Cardiac muscle cell (in vitro differentiated cells and primary cell): ENCODE data around the gene AARS2. TPM values are rescaled to one million over a fixed set of nuclear protein-coding genes. Genes with fewer than 3 reads are reported as not detected.
"Not testable (repeated sequence)": the region's sequence is repeated elsewhere in the genome, so short reads cannot be mapped to it uniquely, and the experiment has no call there.

ENCODE experiments used
- DNase-seq, 2 donors: peaks; one replicate each; pipeline versions ENCODE4 v3.0.0 to v3.0.0-alpha.2; 2010 to 2017; ENCODE audit warnings: low read depth in 1 of 2, low spot score in 1 of 2
- H3K27ac ChIP-seq: fragments of 200-600 bp; sonication (generic); 2 replicates; pipeline ENCODE4 v1.5.1; 2016
- H3K27me3 ChIP-seq: fragments of 200-600 bp; sonication (generic); 2 replicates; pipeline ENCODE4 v1.6.0; 2016; ENCODE audit warnings: control low read depth
- H3K36me3 ChIP-seq: fragments of 200-600 bp; sonication (generic); 2 replicates; pipeline ENCODE4 v1.5.1; 2016; ENCODE audit warnings: control low read depth
- H3K4me1 ChIP-seq: fragments of 200-600 bp; sonication (generic); 2 replicates; pipeline ENCODE4 v1.8.1; 2017; ENCODE audit warnings: low read depth, mild to moderate bottlenecking, mixed run types
- H3K4me3 ChIP-seq: fragments of 200-600 bp; sonication (generic); 2 replicates; pipeline ENCODE4 v1.5.1; 2016; ENCODE audit warnings: mild to moderate bottlenecking
- H3K9me3 ChIP-seq: fragments of 200-600 bp; sonication (generic); 2 replicates; pipeline ENCODE4 v1.5.1; 2017; ENCODE audit warnings: low read depth, mild to moderate bottlenecking, control low read depth
- polyA plus RNA-seq: library from polyadenylated mRNA; unstranded; fragments of >200 nt; fragmentation: Nextera tagmentation; extraction: Ambion mirVana; gene quantifications from 2 replicates; pipeline ENCODE4 v1.2.1, GENCODE V29; 2016
- total RNA-seq: library from RNA; depleted of rRNA; stranded (reverse); fragments of >200 nt; gene quantifications from 2 replicates; pipeline ENCODE4 v1.2.3, GENCODE V29; 2016
- TF ChIP-seq, protein P1 (sequence below): IDR thresholded peaks from 2 replicates; pipeline ENCODE4 v1.5.1; 2012; ENCODE audit warnings: low read depth, mild to moderate bottlenecking, low read length

The AARS2 gene
- total and polyA plus RNA-seq, 2 experiments from 2014 or later: 22.9 to 26.7 TPM

DNA sequence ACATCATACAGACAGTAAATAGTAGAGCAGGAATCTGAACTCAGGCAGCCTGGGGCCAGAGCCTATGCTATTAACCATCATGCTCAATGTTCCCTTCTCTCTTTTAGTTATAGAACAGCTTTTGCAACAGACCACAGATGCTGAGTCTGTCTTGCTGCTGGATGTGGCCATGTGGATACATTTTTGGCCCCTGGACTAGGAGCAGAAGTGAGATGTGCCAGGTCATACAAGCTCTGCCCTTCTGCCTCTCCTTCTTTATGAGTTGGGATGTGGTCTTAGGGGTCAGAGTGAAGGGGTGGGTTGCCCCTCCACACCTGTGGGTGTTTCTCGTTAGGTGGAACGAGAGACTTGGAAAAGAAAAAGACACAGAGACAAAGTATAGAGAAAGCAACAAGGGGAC is 14.6 kb upstream of the AARS2 start:
- H3K9me3 ChIP-seq: no peaks in the 10 kb centered on the region
- H3K4me1 ChIP-seq: no peaks in the 10 kb centered on the region
- TF ChIP-seq, protein P1, sequence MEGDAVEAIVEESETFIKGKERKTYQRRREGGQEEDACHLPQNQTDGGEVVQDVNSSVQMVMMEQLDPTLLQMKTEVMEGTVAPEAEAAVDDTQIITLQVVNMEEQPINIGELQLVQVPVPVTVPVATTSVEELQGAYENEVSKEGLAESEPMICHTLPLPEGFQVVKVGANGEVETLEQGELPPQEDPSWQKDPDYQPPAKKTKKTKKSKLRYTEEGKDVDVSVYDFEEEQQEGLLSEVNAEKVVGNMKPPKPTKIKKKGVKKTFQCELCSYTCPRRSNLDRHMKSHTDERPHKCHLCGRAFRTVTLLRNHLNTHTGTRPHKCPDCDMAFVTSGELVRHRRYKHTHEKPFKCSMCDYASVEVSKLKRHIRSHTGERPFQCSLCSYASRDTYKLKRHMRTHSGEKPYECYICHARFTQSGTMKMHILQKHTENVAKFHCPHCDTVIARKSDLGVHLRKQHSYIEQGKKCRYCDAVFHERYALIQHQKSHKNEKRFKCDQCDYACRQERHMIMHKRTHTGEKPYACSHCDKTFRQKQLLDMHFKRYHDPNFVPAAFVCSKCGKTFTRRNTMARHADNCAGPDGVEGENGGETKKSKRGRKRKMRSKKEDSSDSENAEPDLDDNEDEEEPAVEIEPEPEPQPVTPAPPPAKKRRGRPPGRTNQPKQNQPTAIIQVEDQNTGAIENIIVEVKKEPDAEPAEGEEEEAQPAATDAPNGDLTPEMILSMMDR: no peak
- no peak overlapping the region for H3K4me3 ChIP-seq
- no peaks in the 10 kb centered on the region for H3K36me3 ChIP-seq
- H3K27ac ChIP-seq: no peak overlapping the region
- no peak for DNase-seq
- H3K27me3 ChIP-seq: peaks cover 7% of the 10 kb centered on the region

DNA sequence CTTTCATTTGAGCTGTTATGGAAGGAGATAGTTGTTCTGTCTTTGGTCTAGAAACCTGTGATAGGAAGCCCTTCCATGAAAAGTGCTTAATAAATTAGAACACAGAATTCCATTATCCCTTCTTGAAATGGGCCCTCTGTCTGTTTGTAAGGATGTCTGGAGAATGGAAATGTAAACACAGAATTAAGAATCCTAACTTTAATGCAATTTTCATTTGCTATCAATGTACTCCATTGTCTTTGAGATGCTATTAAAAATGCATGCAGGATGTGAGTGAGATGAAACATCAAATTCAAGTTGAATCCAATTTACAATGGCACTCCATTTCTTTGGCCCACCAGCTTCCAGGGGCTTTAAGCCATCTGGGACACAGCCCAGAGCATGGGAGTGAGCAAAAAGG is 13.9 kb upstream of the AARS2 start:
- peaks cover 7% of the 10 kb centered on the region for H3K27me3 ChIP-seq
- no peak overlapping the region for H3K27ac ChIP-seq
- no peaks in the 10 kb centered on the region for H3K4me1 ChIP-seq
- DNase-seq: no peak
- TF ChIP-seq, protein P1: no peak
- no peaks in the 10 kb centered on the region for H3K9me3 ChIP-seq
- H3K36me3 ChIP-seq: no peaks in the 10 kb centered on the region
- H3K4me3 ChIP-seq: no peak overlapping the region

- H3K9me3 ChIP-seq: no peaks in the 10 kb centered on the region
- no peak overlapping the region for H3K4me3 ChIP-seq
- no peaks in the 10 kb centered on the region for H3K36me3 ChIP-seq
- no peak overlapping the region for H3K27ac ChIP-seq
- TF ChIP-seq, protein P1: no peak
- no peak for DNase-seq
- peaks cover 10% of the 10 kb centered on the region for H3K27me3 ChIP-seq
- no peaks in the 10 kb centered on the region for H3K4me1 ChIP-seq
Measured at GRCh38 chr6:44321210-44321609, 8.1 kb upstream of the AARS2 start.

GRCh38 chr6:44317136-44317631 is 4.0 kb upstream of the AARS2 start:
- not testable (repeated sequence) for H3K36me3 ChIP-seq

DNA sequence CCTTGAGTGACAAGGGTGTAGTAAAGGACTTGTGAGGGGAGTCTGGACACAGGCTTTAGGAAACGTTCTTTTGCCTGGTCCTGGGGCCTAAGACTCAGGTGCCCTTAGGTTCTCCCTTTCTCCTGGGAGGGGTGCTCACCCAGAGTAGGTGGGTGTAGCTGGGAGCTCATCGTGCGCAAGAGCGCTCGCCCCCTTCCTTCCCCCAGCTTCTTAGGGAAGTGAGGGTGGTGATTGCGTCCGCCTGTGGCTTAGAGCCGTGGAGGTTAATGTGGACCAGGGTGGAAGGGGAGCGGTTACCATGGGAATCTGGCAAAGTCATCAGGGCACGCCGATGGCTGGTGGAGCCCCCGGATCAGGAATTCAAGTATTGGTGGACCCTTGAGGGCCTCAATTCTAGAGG is 3.3 kb upstream of the AARS2 start:
- H3K36me3 ChIP-seq: peaks cover 5% of the 10 kb centered on the region
- H3K4me3 ChIP-seq: no peak overlapping the region
- peaks cover 10% of the 10 kb centered on the region for H3K27me3 ChIP-seq
- TF ChIP-seq, protein P1: no peak
- no peaks in the 10 kb centered on the region for H3K9me3 ChIP-seq
- no peak for DNase-seq
- no peak overlapping the region for H3K27ac ChIP-seq
- H3K4me1 ChIP-seq: no peaks in the 10 kb centered on the region

More at GRCh38 chr6:44317136-44317631, 4.0 kb upstream of the AARS2 start:
- not testable (repeated sequence) for H3K4me3 ChIP-seq, H3K27ac ChIP-seq, H3K9me3 ChIP-seq, H3K4me1 ChIP-seq, DNase-seq
- H3K27me3 ChIP-seq: peaks cover 10% of the 10 kb centered on the region

DNA sequence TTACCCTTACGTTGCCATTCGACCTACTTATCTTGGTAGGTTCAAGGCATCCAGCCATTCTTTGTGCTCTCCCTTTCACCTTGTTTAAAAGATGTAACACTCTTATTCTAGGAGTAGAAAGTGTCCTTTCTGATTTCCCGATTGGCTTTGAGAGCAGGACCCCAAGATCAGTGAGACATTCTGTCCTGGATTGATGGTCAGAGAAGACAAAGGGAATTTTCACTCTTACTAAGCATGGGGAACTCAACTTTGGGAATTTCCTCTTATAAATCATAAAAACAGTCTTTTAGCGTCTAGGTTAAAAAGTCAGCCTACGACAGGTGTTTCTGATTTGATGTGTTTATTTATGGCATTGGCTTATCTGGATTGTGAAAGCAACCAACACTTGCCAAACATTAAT is 2.8 kb upstream of the AARS2 start:
- H3K27ac ChIP-seq: no peak overlapping the region
- peaks cover 10% of the 10 kb centered on the region for H3K27me3 ChIP-seq
- H3K9me3 ChIP-seq: no peaks in the 10 kb centered on the region
- no peak for DNase-seq
- TF ChIP-seq, protein P1: no peak
- H3K36me3 ChIP-seq: peaks cover 8% of the 10 kb centered on the region
- H3K4me1 ChIP-seq: no peaks in the 10 kb centered on the region
- no peak overlapping the region for H3K4me3 ChIP-seq
